Activated CD4-positive, alpha-beta memory T cell treated with anti-CD3 and anti-CD28 coated beads for 36 hours (primary cell): Measurements from ENCODE around the gene SEZ6. TPM values are rescaled to one million over a fixed set of nuclear protein-coding genes. Genes with fewer than 3 reads are reported as not detected.
A peak's percentile ranks its signal among the peaks of the same experiment; 100 is the strongest.

Experiments
- CTCF ChIA-PET: fragments of 350-600 bp; sonication (Branson Sonifier 250); formaldehyde crosslinking; loops from one replicate; lab custom pipeline; 2021; ENCODE audit warnings: antibody characterized with exemption, inconsistent platforms; lab: Charles Lee
- POLR2A ChIA-PET: fragments of 350-600 bp; sonication (Branson Sonifier 250); formaldehyde crosslinking; loops from one replicate; lab custom pipeline; 2021; ENCODE audit warnings: antibody characterized with exemption; lab: Charles Lee
- DNase-seq: peaks from one replicate; pipeline ENCODE4 v3.0.0-alpha.2; 2020
- H3K27ac Mint-ChIP-seq: one replicate; pipeline ENCODE4 v1.8.0; 2021; ENCODE audit warnings: mixed read lengths
- H3K27me3 Mint-ChIP-seq: one replicate; pipeline ENCODE4 v1.8.0; 2021; ENCODE audit warnings: mixed read lengths
- H3K36me3 Mint-ChIP-seq: one replicate; pipeline ENCODE4 v1.8.0; 2021; ENCODE audit warnings: mixed read lengths
- H3K4me1 Mint-ChIP-seq: one replicate; pipeline ENCODE4 v1.8.0; 2021; ENCODE audit warnings: low read depth, mixed read lengths
- H3K4me3 Mint-ChIP-seq: one replicate; pipeline ENCODE4 v1.8.0; 2021; ENCODE audit warnings: mild to moderate bottlenecking, mixed read lengths
- H3K9me3 Mint-ChIP-seq: one replicate; pipeline ENCODE4 v1.8.0; 2021; ENCODE audit warnings: mixed read lengths
- intact Hi-C: fragments of 100-400 bp; cut with micrococcal nuclease; formaldehyde crosslinking; loops from one replicate; pipeline ENCODE4 v1.15.1; 2023
- total RNA-seq, 2 experiments: library from RNA; stranded (reverse); gene quantifications; one replicate each; pipeline ENCODE4 v1.2.3, GENCODE V29; 2021

SEZ6 gene
- total RNA-seq, 2 experiments from 2014 or later: not detected

GRCh38 chr17:28992625-28993600 lies 12.9 kb downstream of the SEZ6 start:
- no peak for DNase-seq
- CTCF ChIA-PET: interaction anchor here (2.0 kb wide), 1 partner anchor 28 kb away, joined by 8 read pairs; no protein-coding TSS in a partner anchor
- Mint-ChIP-seq H3K9me3 (no peaks in the 10 kb centered on the region), H3K4me3 (no peak overlapping the region), H3K27ac (no peak overlapping the region), H3K36me3 (no peaks in the 10 kb centered on the region), H3K4me1 (no peaks in the 10 kb centered on the region), H3K27me3 (peaks cover 11% of the 10 kb centered on the region)
- intact Hi-C loops: no loop called here
- POLR2A ChIA-PET: no interaction called here

GRCh38 chr17:28992185-28992584 lies 13.6 kb downstream of the SEZ6 start:
- H3K27me3 Mint-ChIP-seq: peaks cover 7% of the 10 kb centered on the region
- H3K4me1 Mint-ChIP-seq: no peaks in the 10 kb centered on the region
- CTCF ChIA-PET: interaction anchor here (2.0 kb wide), 1 partner anchor 27 kb away, joined by 8 read pairs; no protein-coding TSS in a partner anchor
- intact Hi-C loops: no loop called here
- H3K36me3 Mint-ChIP-seq: no peaks in the 10 kb centered on the region
- no peak overlapping the region for H3K27ac Mint-ChIP-seq
- POLR2A ChIA-PET: no interaction called here
- H3K9me3 Mint-ChIP-seq: no peaks in the 10 kb centered on the region
- H3K4me3 Mint-ChIP-seq: no peak overlapping the region
- no peak for DNase-seq

- CTCF ChIA-PET: no interaction called here
- peaks cover 5% of the 10 kb centered on the region for H3K27me3 Mint-ChIP-seq
These were observed 14.1 kb downstream of the SEZ6 start for GRCh38 chr17:28991779-28992178.

GRCh38 chr17:28989028-28989427 lies 16.8 kb downstream of the SEZ6 start:
- ChIA-PET CTCF (no interaction called here), POLR2A (no interaction called here)
- peaks cover 4% of the 10 kb centered on the region for H3K27me3 Mint-ChIP-seq
- intact Hi-C loops: no loop called here
- DNase-seq: no peak
- H3K4me1 Mint-ChIP-seq: no peaks in the 10 kb centered on the region
- no peaks in the 10 kb centered on the region for H3K9me3 Mint-ChIP-seq
- H3K4me3 Mint-ChIP-seq: no peak overlapping the region
- no peak overlapping the region for H3K27ac Mint-ChIP-seq
- H3K36me3 Mint-ChIP-seq: no peaks in the 10 kb centered on the region

More at GRCh38 chr17:28991779-28992178, 14.1 kb downstream of the SEZ6 start:
- no peaks in the 10 kb centered on the region for H3K36me3 Mint-ChIP-seq
- H3K27ac Mint-ChIP-seq: no peak overlapping the region
- no peak overlapping the region for H3K4me3 Mint-ChIP-seq
- DNase-seq: no peak
- intact Hi-C loops: no loop called here
- no peaks in the 10 kb centered on the region for H3K4me1 Mint-ChIP-seq
- POLR2A ChIA-PET: no interaction called here
- no peaks in the 10 kb centered on the region for H3K9me3 Mint-ChIP-seq

GRCh38 chr17:28988475-28988874 lies 17.4 kb downstream of the SEZ6 start:
- H3K36me3 Mint-ChIP-seq: no peaks in the 10 kb centered on the region
- H3K4me1 Mint-ChIP-seq: peaks cover 2% of the 10 kb centered on the region
- ChIA-PET CTCF (no interaction called here), POLR2A (no interaction called here)
- no peak overlapping the region for H3K27ac Mint-ChIP-seq
- no peaks in the 10 kb centered on the region for H3K9me3 Mint-ChIP-seq
- H3K27me3 Mint-ChIP-seq: peaks cover 4% of the 10 kb centered on the region
- DNase-seq: no peak
- no peak overlapping the region for H3K4me3 Mint-ChIP-seq
- intact Hi-C loops: no loop called here

GRCh38 chr17:28986714-28987655 lies 18.8 kb downstream of the SEZ6 start:
- peaks cover 2% of the 10 kb centered on the region for H3K27me3 Mint-ChIP-seq
- no peaks in the 10 kb centered on the region for H3K36me3 Mint-ChIP-seq
- DNase-seq: no peak
- no peak overlapping the region for H3K27ac Mint-ChIP-seq
- H3K9me3 Mint-ChIP-seq: no peaks in the 10 kb centered on the region
- CTCF ChIA-PET: interaction anchor here (1.0 to 2.2 kb wide), 3 partner anchors 21 to 129 kb away, joined by 3 to 8 read pairs (median 3); no protein-coding TSS in a partner anchor
- H3K4me3 Mint-ChIP-seq: no peak overlapping the region
- H3K4me1 Mint-ChIP-seq: peaks cover 17% of the 10 kb centered on the region
- intact Hi-C loops: no loop called here
- POLR2A ChIA-PET: no interaction called here

- POLR2A ChIA-PET: no interaction called here
These were observed 19.7 kb downstream of the SEZ6 start for GRCh38 chr17:28985950-28986713.

GRCh38 chr17:28983286-28984230 lies 22.3 kb downstream of the SEZ6 start:
- H3K9me3 Mint-ChIP-seq: no peaks in the 10 kb centered on the region
- ChIA-PET CTCF (interaction anchor here (0.8 to 2.6 kb wide), 3 partner anchors 18 to 134 kb away, joined by 3 to 10 read pairs (median 6); no protein-coding TSS in a partner anchor), POLR2A (interaction anchor here (0.6 kb wide), 1 partner anchor 30 kb away, joined by 3 read pairs; no protein-coding TSS in a partner anchor)
- no peak for DNase-seq
- no peak overlapping the region for H3K4me3 Mint-ChIP-seq
- peak overlapping the region; percentile 82 for H3K27ac Mint-ChIP-seq
- H3K36me3 Mint-ChIP-seq: no peaks in the 10 kb centered on the region
- intact Hi-C loops: no loop called here
- no peaks in the 10 kb centered on the region for H3K27me3 Mint-ChIP-seq
- peaks cover 19% of the 10 kb centered on the region for H3K4me1 Mint-ChIP-seq

More at GRCh38 chr17:28985950-28986713, 19.7 kb downstream of the SEZ6 start:
- Mint-ChIP-seq H3K4me3 (no peak overlapping the region), H3K9me3 (no peaks in the 10 kb centered on the region), H3K27ac (no peak overlapping the region), H3K27me3 (peaks cover 2% of the 10 kb centered on the region), H3K4me1 (peaks cover 19% of the 10 kb centered on the region), H3K36me3 (no peaks in the 10 kb centered on the region)
- DNase-seq: no peak
- CTCF ChIA-PET: interaction anchor here (1.0 to 2.2 kb wide), 2 partner anchors 125 to 130 kb away, joined by 3 to 8 read pairs; no protein-coding TSS in a partner anchor
- intact Hi-C loops: no loop called here

GRCh38 chr17:28982131-28982793 lies 23.6 kb downstream of the SEZ6 start:
- intact Hi-C loops: loop anchor here (1.0 kb wide), 1 partner anchor 30 kb away; no protein-coding TSS in a partner anchor
- Mint-ChIP-seq H3K27me3 (no peaks in the 10 kb centered on the region), H3K9me3 (no peaks in the 10 kb centered on the region), H3K36me3 (no peaks in the 10 kb centered on the region), H3K4me3 (no peak overlapping the region), H3K27ac (peak overlapping the region; percentile 82), H3K4me1 (peaks cover 19% of the 10 kb centered on the region)
- CTCF ChIA-PET: interaction anchor here (1.6 to 2.6 kb wide), 2 partner anchors 17 to 135 kb away, joined by 6 to 10 read pairs; no protein-coding TSS in a partner anchor
- DNase-seq: peak; percentile 66
- POLR2A ChIA-PET: interaction anchor here (0.6 kb wide), 1 partner anchor 29 kb away, joined by 3 read pairs; no protein-coding TSS in a partner anchor
